Bronchial epithelial cell (primary cell): ENCODE results near the gene UBE2O. TPM values are rescaled to one million over a fixed set of nuclear protein-coding genes. Genes with fewer than 3 reads are reported as not detected.

Experiments used
- DNase-seq: peaks from one replicate; pipeline ENCODE4 v3.0.0-alpha.2; 2010; ENCODE audit warnings: low read depth
- FAIRE-seq: peaks from 2 replicates; lab custom pipeline; 2011; peaks lifted over from hg19 to GRCh38; lab: Jason Lieb, UNC
- H3K27me3 ChIP-seq: 2 replicates; pipeline ENCODE4 v1.5.1; 2011; ENCODE audit warnings: low read length; ENCODE audit not compliant: control insufficient read depth, insufficient read depth
- H3K36me3 ChIP-seq: 2 replicates; pipeline ENCODE4 v1.5.1; 2011; ENCODE audit warnings: low read length; ENCODE audit not compliant: control insufficient read depth, insufficient read depth
- H3K4me3 ChIP-seq: 2 replicates; pipeline ENCODE4 v1.5.1; 2011; ENCODE audit warnings: mild to moderate bottlenecking, low read depth, low read length, control low read depth
- total RNA-seq: library from RNA; depleted of rRNA; stranded (reverse); fragments of >200 nt; gene quantifications from 2 replicates; pipeline ENCODE4 v1.2.1, GENCODE V29; 2014
- TF ChIP-seq, protein P1 (sequence below): IDR thresholded peaks from 2 replicates; pipeline ENCODE4 v1.5.1; 2011; ENCODE audit warnings: mild to moderate bottlenecking, moderate library complexity, low read length, control low read depth, inconsistent platforms; ENCODE audit not compliant: insufficient read depth, severe bottlenecking

UBE2O gene
- total RNA-seq, 1 donor from 2014 or later = 15.8 TPM

GRCh38 chr17:76354747-76355310 lies 98.1 kb downstream of the UBE2O start:
- no peak overlapping the region for H3K4me3 ChIP-seq

GRCh38 chr17:76354317-76354729 lies 98.6 kb downstream of the UBE2O start:
- TF ChIP-seq, protein P1, sequence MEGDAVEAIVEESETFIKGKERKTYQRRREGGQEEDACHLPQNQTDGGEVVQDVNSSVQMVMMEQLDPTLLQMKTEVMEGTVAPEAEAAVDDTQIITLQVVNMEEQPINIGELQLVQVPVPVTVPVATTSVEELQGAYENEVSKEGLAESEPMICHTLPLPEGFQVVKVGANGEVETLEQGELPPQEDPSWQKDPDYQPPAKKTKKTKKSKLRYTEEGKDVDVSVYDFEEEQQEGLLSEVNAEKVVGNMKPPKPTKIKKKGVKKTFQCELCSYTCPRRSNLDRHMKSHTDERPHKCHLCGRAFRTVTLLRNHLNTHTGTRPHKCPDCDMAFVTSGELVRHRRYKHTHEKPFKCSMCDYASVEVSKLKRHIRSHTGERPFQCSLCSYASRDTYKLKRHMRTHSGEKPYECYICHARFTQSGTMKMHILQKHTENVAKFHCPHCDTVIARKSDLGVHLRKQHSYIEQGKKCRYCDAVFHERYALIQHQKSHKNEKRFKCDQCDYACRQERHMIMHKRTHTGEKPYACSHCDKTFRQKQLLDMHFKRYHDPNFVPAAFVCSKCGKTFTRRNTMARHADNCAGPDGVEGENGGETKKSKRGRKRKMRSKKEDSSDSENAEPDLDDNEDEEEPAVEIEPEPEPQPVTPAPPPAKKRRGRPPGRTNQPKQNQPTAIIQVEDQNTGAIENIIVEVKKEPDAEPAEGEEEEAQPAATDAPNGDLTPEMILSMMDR = no peak
- FAIRE-seq (no peak), DNase-seq (no peak)
- Histone ChIP-seq H3K36me3 (no peaks in the 10 kb centered on the region), H3K27me3 (no peaks in the 10 kb centered on the region), H3K4me3 (peak overlapping the region; percentile 66)

More at GRCh38 chr17:76354747-76355310, 98.1 kb downstream of the UBE2O start:
- TF ChIP-seq, protein P1 = no peak
- H3K36me3 ChIP-seq = no peaks in the 10 kb centered on the region
- DNase-seq (no peak), FAIRE-seq (no peak)
- H3K27me3 ChIP-seq = no peaks in the 10 kb centered on the region

- Histone ChIP-seq H3K36me3 (no peaks in the 10 kb centered on the region), H3K27me3 (no peaks in the 10 kb centered on the region), H3K4me3 (peak within 1 kb of the TSS; percentile 66)
- TF ChIP-seq, protein P1 = peak; percentile 51
- FAIRE-seq (no peak), DNase-seq (peak; percentile 87)
Observed at GRCh38 chr17:76353599-76354316, 99.2 kb downstream of the UBE2O start, which contains the start of gene PRPSAP1. TSS of gene PRPSAP1 (minus strand) at chr17:76353916. CDS start at chr17:76353703, 213 bp downstream.

DNA sequence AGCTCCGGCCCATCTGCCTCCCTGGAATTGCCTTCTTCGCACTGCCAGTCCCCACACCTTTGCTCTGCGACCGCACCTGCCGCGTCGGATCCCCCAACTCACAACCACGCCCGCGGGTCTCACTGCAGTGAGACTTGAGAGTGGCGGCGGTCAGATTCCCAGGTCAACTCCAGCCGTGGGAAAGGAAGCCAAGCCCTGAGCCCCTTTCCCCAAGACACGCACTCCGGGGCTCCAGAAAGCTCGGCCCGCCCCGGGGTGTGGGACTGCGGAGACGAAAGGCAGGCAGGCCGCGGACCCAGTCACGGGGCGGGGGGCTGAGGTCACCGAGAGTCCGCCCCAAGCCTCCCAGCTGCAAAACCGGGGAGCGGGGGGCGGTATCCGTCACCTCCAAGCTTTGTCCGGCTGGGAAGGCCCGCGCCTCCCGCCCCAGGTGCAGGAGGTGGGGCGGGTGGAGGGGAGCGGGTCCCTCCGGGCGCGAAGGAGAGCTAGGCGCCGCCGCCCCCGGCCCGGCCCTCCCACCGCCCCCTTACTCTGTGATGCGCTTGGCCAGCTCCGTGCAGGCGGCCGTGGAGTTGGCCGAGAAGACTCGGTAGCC lies 99.9 kb downstream of the UBE2O start:
- TF ChIP-seq, protein P1 = no peak
- H3K27me3 ChIP-seq = no peaks in the 10 kb centered on the region
- peak overlapping the region; percentile 66 for H3K4me3 ChIP-seq
- no peak for FAIRE-seq
- DNase-seq = no peak
- H3K36me3 ChIP-seq = no peaks in the 10 kb centered on the region

DNA sequence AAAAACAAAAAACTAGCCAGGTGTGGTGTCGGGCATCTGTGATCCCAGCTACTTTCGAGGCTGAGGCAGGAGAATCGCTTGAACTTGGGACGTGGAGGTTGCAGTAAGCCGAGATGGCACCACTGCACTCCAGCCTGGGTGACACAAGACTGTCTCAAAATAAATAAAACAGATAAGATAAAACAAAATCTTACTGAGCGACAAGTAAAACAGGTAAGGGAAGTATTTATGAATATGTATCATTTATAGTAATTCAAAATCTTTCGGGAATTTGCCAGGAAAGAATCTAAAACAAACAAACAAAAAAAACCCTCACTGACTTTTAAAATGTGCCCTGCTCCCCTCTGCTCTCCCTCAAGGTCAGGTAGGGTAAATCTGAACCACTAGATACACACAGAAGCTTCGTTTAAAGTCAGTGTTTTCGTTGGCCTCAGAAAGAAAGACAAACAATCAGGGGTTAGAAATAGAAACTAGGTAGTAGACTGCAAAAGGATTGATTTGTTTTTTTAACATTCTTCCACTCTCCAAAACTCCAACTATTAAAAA lies 101.4 kb downstream of the UBE2O start:
- no peak overlapping the region for H3K4me3 ChIP-seq

More for the DNA sequence above, 101.4 kb downstream of the UBE2O start:
- TF ChIP-seq, protein P1 = no peak
- no peaks in the 10 kb centered on the region for H3K36me3 ChIP-seq
- FAIRE-seq = no peak
- no peak for DNase-seq
- no peaks in the 10 kb centered on the region for H3K27me3 ChIP-seq
